T-helper 1 cell treated with Interleukin-12 subunit alpha and Interleukin-12 subunit beta and Interleukin-4 antibody, amounts not matched to agents 30 ng/mL and 1 ng/mL, for 36 hours (primary cell): ENCODE data around the gene SECISBP2. TPM values are rescaled to one million over a fixed set of nuclear protein-coding genes. Genes with fewer than 3 reads are reported as not detected.

Source experiments
- intact Hi-C: fragments of 100-400 bp; cut with micrococcal nuclease; formaldehyde crosslinking; loops from one replicate; pipeline ENCODE4 v1.15.1; 2024
- total RNA-seq: library from RNA; stranded (reverse); gene quantifications from 2 replicates; pipeline ENCODE4 v1.2.3, GENCODE V29; 2022

The SECISBP2 gene
- total RNA-seq, 1 donor from 2014 or later, result 51.4 TPM

GRCh38 chr9:89379031-89379430, 60.7 kb downstream of the SECISBP2 start:
- intact Hi-C loops, result no loop called here

GRCh38 chr9:89379508-89380115, 61.3 kb downstream of the SECISBP2 start:
- intact Hi-C loops, result no loop called here

GRCh38 chr9:89380437-89381307, 62.4 kb downstream of the SECISBP2 start:
- intact Hi-C loops, result no loop called here

- intact Hi-C loops, result no loop called here
Measured at GRCh38 chr9:89381308-89381609, 63.0 kb downstream of the SECISBP2 start.

- intact Hi-C loops, result no loop called here
Measured at GRCh38 chr9:89382026-89382986, 64.0 kb downstream of the SECISBP2 start.

GRCh38 chr9:89383030-89383720, 64.9 kb downstream of the SECISBP2 start:
- intact Hi-C loops, result no loop called here

GRCh38 chr9:89383721-89384300, 65.5 kb downstream of the SECISBP2 start:
- intact Hi-C loops, result no loop called here

- intact Hi-C loops, result no loop called here
Measured at GRCh38 chr9:89384783-89385182, 66.5 kb downstream of the SECISBP2 start.

- intact Hi-C loops, result no loop called here
Measured at GRCh38 chr9:89386206-89386605, 67.9 kb downstream of the SECISBP2 start.

- intact Hi-C loops, result no loop called here
Measured at GRCh38 chr9:89386797-89387196, 68.5 kb downstream of the SECISBP2 start.

GRCh38 chr9:89387197-89387849, 69.0 kb downstream of the SECISBP2 start:
- intact Hi-C loops, result no loop called here

GRCh38 chr9:89388084-89388867, 70.0 kb downstream of the SECISBP2 start:
- intact Hi-C loops, result no loop called here

GRCh38 chr9:89388868-89389177, 70.5 kb downstream of the SECISBP2 start:
- intact Hi-C loops, result no loop called here

GRCh38 chr9:89390068-89390555, 71.8 kb downstream of the SECISBP2 start:
- intact Hi-C loops, result no loop called here

GRCh38 chr9:89390578-89391116, 72.3 kb downstream of the SECISBP2 start:
- intact Hi-C loops, result no loop called here

- intact Hi-C loops, result no loop called here
Measured at GRCh38 chr9:89391585-89391984, 73.3 kb downstream of the SECISBP2 start.

GRCh38 chr9:89394412-89394811, 76.1 kb downstream of the SECISBP2 start:
- intact Hi-C loops, result no loop called here

GRCh38 chr9:89395931-89396710, 77.8 kb downstream of the SECISBP2 start:
- intact Hi-C loops, result no loop called here
